IMR-90 (cell line): ENCODE measurements around the gene CCNB2. TPM values are rescaled to one million over a fixed set of nuclear protein-coding genes. Genes with fewer than 3 reads are reported as not detected.

Experiments used
- ATAC-seq: fragments of 200-7000 bp; cut with Tn5 transposase; 2 replicates; pipeline ENCODE4 v1.9.1; 2020; ENCODE audit warnings: low read depth, mild to moderate bottlenecking, moderate library complexity
- BruUV-seq: library from RNA; stranded (reverse); fragments of 400-500 nt; replicated peaks from 2 replicates; lab custom pipeline; 2021; lab: Mats Ljungman, UMichigan
- CTCF ChIA-PET: fragments of 300-600 bp; formaldehyde crosslinking; extraction: SDS; loops from one replicate; lab custom pipeline; 2021; ENCODE audit warnings: antibody characterized with exemption; lab: Yijun Ruan, JAX
- POLR2A ChIA-PET: fragments of 300-600 bp; sonication (Branson Sonifier 250); formaldehyde crosslinking; loops from one replicate; lab custom pipeline; 2022; ENCODE audit warnings: antibody characterized with exemption; ENCODE audit not compliant: unreplicated experiment; lab: Charles Lee
- DNase-seq: peaks from one replicate; pipeline ENCODE4 v3.0.0; 2013
- H2AFZ ChIP-seq: replicated peaks from 2 replicates; pipeline ENCODE3; 2013; ENCODE audit warnings: low read length, mild to moderate bottlenecking; ENCODE audit not compliant: poor library complexity
- H2AK5ac ChIP-seq: 2 replicates; pipeline ENCODE4 v1.6.1; 2013; ENCODE audit warnings: low read depth, low read length, inconsistent platforms
- H2AK9ac ChIP-seq: replicated peaks from 2 replicates; pipeline ENCODE3; 2013; ENCODE audit warnings: mild to moderate bottlenecking, low read depth, low read length, moderate library complexity; ENCODE audit not compliant: poor library complexity
- H2BK120ac ChIP-seq: 2 replicates; pipeline ENCODE4 v1.6.1; 2013; ENCODE audit warnings: low read depth, low read length, inconsistent platforms
- H2BK15ac ChIP-seq: 3 replicates; pipeline ENCODE4 v1.6.1; 2013; ENCODE audit warnings: low read depth, low read length, inconsistent platforms
- H2BK20ac ChIP-seq: 2 replicates; pipeline ENCODE4 v1.6.1; 2013; ENCODE audit warnings: low read depth, mild to moderate bottlenecking, inconsistent platforms, low read length, moderate library complexity
- H2BK5ac ChIP-seq: 2 replicates; pipeline ENCODE4 v1.6.1; 2013; ENCODE audit warnings: mild to moderate bottlenecking, low read depth, low read length, inconsistent platforms; ENCODE audit not compliant: poor library complexity, severe bottlenecking
- H3K14ac ChIP-seq: replicated peaks from 2 replicates; pipeline ENCODE4 v1.6.1; 2013; ENCODE audit warnings: low read depth, low read length, inconsistent platforms
- H3K18ac ChIP-seq: 2 replicates; pipeline ENCODE4 v1.6.1; 2013; ENCODE audit warnings: low read depth, low read length, control low read depth
- H3K23ac ChIP-seq: 2 replicates; pipeline ENCODE4 v1.6.1; 2013; ENCODE audit warnings: low read depth, low read length, inconsistent platforms
- H3K27ac ChIP-seq: 2 replicates; pipeline ENCODE4 v1.5.1; 2013; ENCODE audit warnings: mild to moderate bottlenecking, control low read depth, low read length; ENCODE audit not compliant: insufficient read depth
- H3K27me3 ChIP-seq: 2 replicates; pipeline ENCODE4 v1.6.1; 2013; ENCODE audit warnings: low read length; ENCODE audit not compliant: control insufficient read depth, insufficient read depth
- H3K36me3 ChIP-seq: 2 replicates; pipeline ENCODE4 v1.6.1; 2013; ENCODE audit warnings: low read length, mixed read lengths; ENCODE audit not compliant: control insufficient read depth, insufficient read depth
- H3K4ac ChIP-seq: 2 replicates; pipeline ENCODE4 v1.6.1; 2013; ENCODE audit warnings: low read depth, low read length, inconsistent platforms
- H3K4me1 ChIP-seq: 2 replicates; pipeline ENCODE4 v1.6.1; 2013; ENCODE audit warnings: low read length, mixed read lengths; ENCODE audit not compliant: control insufficient read depth, insufficient read depth
- H3K4me2 ChIP-seq: 2 replicates; pipeline ENCODE4 v1.6.1; 2013; ENCODE audit warnings: low read depth, mild to moderate bottlenecking, control low read depth, low read length, moderate library complexity
- H3K4me3 ChIP-seq: 2 replicates; pipeline ENCODE4 v1.5.1; 2013; ENCODE audit warnings: low read depth, mild to moderate bottlenecking, control low read depth, low read length, moderate library complexity; ENCODE audit not compliant: insufficient read depth
- H3K56ac ChIP-seq: 2 replicates; pipeline ENCODE4 v1.6.1; 2013; ENCODE audit warnings: low read length, inconsistent platforms; ENCODE audit not compliant: insufficient read depth; ENCODE audit errors: extremely low read depth
- H3K79me1 ChIP-seq, 2 experiments: 2 replicates each; pipeline ENCODE4 v1.6.1; 2013; ENCODE audit warnings: low read length in 2 of 2, inconsistent platforms in 1 of 2, low read depth in 1 of 2
- H3K9ac ChIP-seq: 2 replicates; pipeline ENCODE4 v1.6.1; 2013; ENCODE audit warnings: low read depth, low read length, control low read depth
- H3K9me1 ChIP-seq: 2 replicates; pipeline ENCODE4 v1.6.1; 2013; ENCODE audit warnings: low read length, inconsistent platforms; ENCODE audit not compliant: insufficient read depth
- H3K9me3 ChIP-seq: 2 replicates; pipeline ENCODE4 v1.6.1; 2013; ENCODE audit warnings: low read length; ENCODE audit not compliant: control insufficient read depth, insufficient read depth
- H4K20me1 ChIP-seq: 2 replicates; pipeline ENCODE4 v1.6.1; 2013; ENCODE audit warnings: low read length, inconsistent platforms; ENCODE audit not compliant: insufficient read depth
- H4K5ac ChIP-seq: 2 replicates; pipeline ENCODE4 v1.6.1; 2013; ENCODE audit warnings: mild to moderate bottlenecking, low read depth, low read length, control low read depth
- H4K8ac ChIP-seq, 2 experiments: 2 replicates each; pipeline ENCODE4 v1.6.1; 2013; ENCODE audit warnings: low read depth in 2 of 2, low read length in 2 of 2, control low read depth in 1 of 2, inconsistent platforms in 1 of 2
- H4K91ac ChIP-seq: 2 replicates; pipeline ENCODE4 v1.6.1; 2013; ENCODE audit warnings: low read depth, low read length, inconsistent platforms; ENCODE audit not compliant: insufficient read depth
- BHLHE40 ChIP-seq: fragments of 150-350 bp; IDR thresholded peaks from 2 replicates; pipeline ENCODE4 v1.6.1; 2016; ENCODE audit warnings: mild to moderate bottlenecking, low read depth, low read length
- CTCF ChIP-seq: conservative IDR thresholded peaks from 2 replicates; pipeline ENCODE4 v1.5.1; 2012; ENCODE audit warnings: mild to moderate bottlenecking, low read depth, low read length, improper control_type of control experiment
- FOS ChIP-seq: fragments of 150-350 bp; IDR thresholded peaks from 2 replicates; pipeline ENCODE4 v1.6.1; 2016; ENCODE audit warnings: low read depth, low read length
- MAFK ChIP-seq: IDR thresholded peaks from 2 replicates; pipeline ENCODE4 v1.6.1; 2012; ENCODE audit warnings: low read depth, low read length, improper control_type of control experiment
- MAZ ChIP-seq: IDR thresholded peaks from 2 replicates; pipeline ENCODE4 v1.6.1; 2012; ENCODE audit warnings: low read depth, mild to moderate bottlenecking, low read length, improper control_type of control experiment, moderate library complexity, borderline replicate concordance
- MXI1 ChIP-seq: IDR thresholded peaks from 2 replicates; pipeline ENCODE4 v1.6.1; 2012; ENCODE audit warnings: low read depth, mild to moderate bottlenecking, low read length, moderate library complexity, borderline replicate concordance
- NFE2L2 ChIP-seq: fragments of 150-350 bp; IDR thresholded peaks from 2 replicates; pipeline ENCODE4 v1.6.1; 2016; ENCODE audit warnings: low read depth, mild to moderate bottlenecking, low read length
- POLR2A ChIP-seq: IDR thresholded peaks from 2 replicates; pipeline ENCODE4 v1.6.1; 2012; ENCODE audit warnings: mild to moderate bottlenecking, low read depth, low read length
- RAD21 ChIP-seq: IDR thresholded peaks from 2 replicates; pipeline ENCODE4 v1.6.1; 2012; ENCODE audit warnings: low read length, improper control_type of control experiment
- RCOR1 ChIP-seq: IDR thresholded peaks from 2 replicates; pipeline ENCODE4 v1.6.1; 2012; ENCODE audit warnings: mild to moderate bottlenecking, low read length, improper control_type of control experiment; ENCODE audit not compliant: insufficient replicate concordance
- RFX5 ChIP-seq: IDR thresholded peaks from 2 replicates; pipeline ENCODE4 v1.8.0; 2012; ENCODE audit warnings: low read depth, mild to moderate bottlenecking, low read length, moderate library complexity
- SMC3 ChIP-seq: fragments of 150-350 bp; IDR thresholded peaks from 2 replicates; pipeline ENCODE4 v1.6.1; 2016; ENCODE audit warnings: low read depth, mild to moderate bottlenecking, antibody characterized with exemption, low read length, moderate library complexity
- USF2 ChIP-seq: fragments of 150-350 bp; IDR thresholded peaks from 2 replicates; pipeline ENCODE4 v1.6.1; 2017; ENCODE audit warnings: mild to moderate bottlenecking, antibody characterized with exemption, low read length, low read depth
- WGBS, 2 experiments: methylation state at CpG; one replicate each; pipeline versions ENCODE4 v1.1.5 to v1.1.7; 2013; ENCODE audit warnings: missing lambda C conversion rate in 2 of 2; ENCODE audit not compliant: insufficient read length in 1 of 2; ENCODE audit errors: extremely low coverage in 2 of 2; 5-methylcytosine and 5-hydroxymethylcytosine counted together
- dilution Hi-C: fragments of 300-500 bp; cut with HindIII; formaldehyde crosslinking; loops from one replicate; pipeline ENCODE4 v1.14.3; 2018; ENCODE audit warnings: low sequenced_read_pairs; ENCODE audit not compliant: unreplicated experiment
- in situ Hi-C: fragments of 300-500 bp; cut with MboI; formaldehyde crosslinking; loops from 3 replicates; pipeline ENCODE4 v1.14.3; 2019; ENCODE audit warnings: low sequenced_read_pairs, inconsistent platforms, mixed read lengths
- intact Hi-C: fragments of 100-400 bp; cut with micrococcal nuclease; formaldehyde crosslinking; loops from 2 replicates; pipeline ENCODE4 v1.10.0; 2022
- polyA plus RNA-seq, 3 experiments: library from polyadenylated mRNA; depleted of rRNA; stranded (reverse); fragments of >200 nt; gene quantifications; 2 replicates each; pipeline ENCODE4 v1.2.3, GENCODE V29; 2012; ENCODE audit warnings: low replicate concordance in 1 of 3
- total RNA-seq: library from RNA; depleted of rRNA; stranded (reverse); fragments of >200 nt; gene quantifications from 2 replicates; pipeline ENCODE4 v1.2.3, GENCODE V29; 2012
- TF ChIP-seq, protein P1 (sequence below): fragments of 150-350 bp; IDR thresholded peaks from 2 replicates; pipeline ENCODE4 v1.6.1; 2016; ENCODE audit warnings: low read depth, mild to moderate bottlenecking, low read length, moderate library complexity, borderline replicate concordance

The CCNB2 gene
- total and polyA plus RNA-seq, 2 of the 4 experiments (the other 2 are of a cell fraction) = 52.5 to 54.6 TPM

DNA sequence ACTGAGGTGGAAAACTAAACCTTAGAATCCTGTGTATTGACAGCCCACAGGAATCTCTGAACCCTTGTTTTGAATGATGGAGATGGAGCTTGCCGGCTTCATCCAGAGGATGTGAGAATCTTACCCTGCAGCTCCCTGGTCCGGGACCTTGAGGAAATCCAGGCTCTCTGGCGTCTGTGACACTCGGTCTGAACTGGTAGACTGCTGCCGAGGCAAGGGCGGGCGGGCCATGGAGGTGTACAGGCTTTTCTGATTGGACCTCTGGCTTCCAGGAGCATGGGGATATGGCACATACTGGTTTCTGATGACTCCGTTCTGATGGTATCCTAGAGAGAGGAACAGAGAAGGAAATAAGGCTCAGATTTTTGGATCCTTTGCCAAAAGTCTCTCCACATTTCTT, 48.5 kb downstream of the CCNB2 start:
- no peak overlapping the region for H3K18ac ChIP-seq
- H2BK15ac ChIP-seq = no peak overlapping the region
- no peak overlapping the region for H3K23ac ChIP-seq
- CTCF ChIA-PET = no interaction called here
- no peak overlapping the region for H2BK20ac ChIP-seq
- no peak overlapping the region for H4K8ac ChIP-seq
- no peak overlapping the region for H2AFZ ChIP-seq
- WGBS, 2 experiments = 73% methylated on average over 3 of the region's 8 CpGs; no CpG with 5 or more reads in 1 of the 2 experiments
- no peak overlapping the region for H2BK120ac ChIP-seq
- peaks cover 0 to 6% of the 10 kb centered on the region in 2 experiments; a peak in 2 of 4 replicates for H3K79me1 ChIP-seq
- H3K4me3 ChIP-seq = no peak overlapping the region
- ATAC-seq (no peak), DNase-seq (no peak)
- no peak overlapping the region for H2BK5ac ChIP-seq
- intact Hi-C loops = no loop called here
- BruUV-seq = no TSS peak
- H2AK5ac ChIP-seq = no peak overlapping the region
- no peaks in the 10 kb centered on the region for H4K20me1 ChIP-seq
- H3K4me1 ChIP-seq = 0 out of 2 replicates have a peak, but pooled peaks cover 2% of the 10 kb centered on the region
- H3K27me3 ChIP-seq = no peaks in the 10 kb centered on the region
- no peak overlapping the region for H3K4me2 ChIP-seq
- H3K9ac ChIP-seq = no peak overlapping the region
- H2AK9ac ChIP-seq = no peak overlapping the region
- no peak overlapping the region for H3K14ac ChIP-seq
- H3K27ac ChIP-seq = no peak overlapping the region
- no peak overlapping the region for H4K91ac ChIP-seq
- dilution Hi-C loops = no loop called here
- H3K36me3 ChIP-seq = peaks cover 28% of the 10 kb centered on the region
- POLR2A ChIA-PET = no interaction called here
- no peaks in the 10 kb centered on the region for H3K9me3 ChIP-seq
- H3K9me1 ChIP-seq = peaks cover 5% of the 10 kb centered on the region; the same call in 1 of the 2 replicates
- H3K56ac ChIP-seq = no peak overlapping the region
- in situ Hi-C loops = loop anchor here (5.0 kb wide), 1 partner anchor 339 kb away; no protein-coding TSS in a partner anchor
- TF ChIP-seq MAZ (no peak), RAD21 (no peak), RCOR1 (no peak), CTCF (no peak), USF2 (no peak), SMC3 (no peak), NFE2L2 (no peak), BHLHE40 (no peak), RFX5 (no peak), MXI1 (no peak), FOS (no peak), MAFK (no peak), POLR2A (no peak)
- TF ChIP-seq, protein P1, sequence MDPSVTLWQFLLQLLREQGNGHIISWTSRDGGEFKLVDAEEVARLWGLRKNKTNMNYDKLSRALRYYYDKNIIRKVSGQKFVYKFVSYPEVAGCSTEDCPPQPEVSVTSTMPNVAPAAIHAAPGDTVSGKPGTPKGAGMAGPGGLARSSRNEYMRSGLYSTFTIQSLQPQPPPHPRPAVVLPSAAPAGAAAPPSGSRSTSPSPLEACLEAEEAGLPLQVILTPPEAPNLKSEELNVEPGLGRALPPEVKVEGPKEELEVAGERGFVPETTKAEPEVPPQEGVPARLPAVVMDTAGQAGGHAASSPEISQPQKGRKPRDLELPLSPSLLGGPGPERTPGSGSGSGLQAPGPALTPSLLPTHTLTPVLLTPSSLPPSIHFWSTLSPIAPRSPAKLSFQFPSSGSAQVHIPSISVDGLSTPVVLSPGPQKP = no peak
- H4K5ac ChIP-seq = no peak overlapping the region
- H3K4ac ChIP-seq = no peak overlapping the region
